NCI-H2171 treated with DMSO at 0.1 percent for 48 hours (cell line): ENCODE results near the gene CRYZL1.

Source experiments
- DNase-seq: peaks from one replicate; lab custom pipeline; 2025; lab: John Stamatoyannopoulos, UW

The CRYZL1 gene

DNA sequence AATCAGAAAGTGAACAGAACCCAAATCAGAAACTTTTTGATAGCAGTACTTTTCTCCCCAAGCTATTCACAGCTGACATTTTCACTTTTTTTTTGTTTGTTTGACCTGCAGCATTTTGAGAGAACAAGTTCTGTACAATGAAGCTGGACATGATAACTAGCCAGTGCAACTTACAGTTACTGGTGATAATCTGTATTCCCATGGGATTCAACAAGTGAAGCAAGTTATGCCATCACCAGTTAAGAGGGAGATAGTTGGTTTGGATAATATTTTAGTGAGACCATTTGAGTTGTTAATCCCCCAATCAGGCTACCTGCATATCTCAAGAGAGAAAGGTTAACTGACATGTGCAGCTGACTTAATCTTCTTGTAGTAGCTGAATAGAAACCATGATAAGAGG, 80.6 kb downstream of the CRYZL1 start:
- no peak for DNase-seq

DNA sequence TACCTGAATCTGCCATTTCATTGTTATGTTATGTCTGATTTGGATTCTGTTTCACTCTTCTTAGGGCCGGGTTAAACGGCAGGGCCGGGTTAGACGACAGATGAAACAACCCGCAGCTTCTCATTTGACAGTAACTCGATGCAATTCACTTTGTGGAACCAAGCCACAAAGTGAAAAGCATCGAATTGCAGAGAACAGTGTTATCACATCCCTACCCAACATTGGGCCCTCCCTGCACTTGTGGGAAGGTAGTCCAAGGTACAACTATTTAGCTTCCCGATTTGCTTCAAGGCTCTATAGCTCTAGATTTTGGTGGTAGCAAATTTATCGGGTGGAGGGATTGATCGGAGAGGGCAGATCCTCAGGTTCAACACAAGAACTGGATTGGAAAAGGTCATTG, 81.7 kb downstream of the CRYZL1 start:
- no peak for DNase-seq

DNA sequence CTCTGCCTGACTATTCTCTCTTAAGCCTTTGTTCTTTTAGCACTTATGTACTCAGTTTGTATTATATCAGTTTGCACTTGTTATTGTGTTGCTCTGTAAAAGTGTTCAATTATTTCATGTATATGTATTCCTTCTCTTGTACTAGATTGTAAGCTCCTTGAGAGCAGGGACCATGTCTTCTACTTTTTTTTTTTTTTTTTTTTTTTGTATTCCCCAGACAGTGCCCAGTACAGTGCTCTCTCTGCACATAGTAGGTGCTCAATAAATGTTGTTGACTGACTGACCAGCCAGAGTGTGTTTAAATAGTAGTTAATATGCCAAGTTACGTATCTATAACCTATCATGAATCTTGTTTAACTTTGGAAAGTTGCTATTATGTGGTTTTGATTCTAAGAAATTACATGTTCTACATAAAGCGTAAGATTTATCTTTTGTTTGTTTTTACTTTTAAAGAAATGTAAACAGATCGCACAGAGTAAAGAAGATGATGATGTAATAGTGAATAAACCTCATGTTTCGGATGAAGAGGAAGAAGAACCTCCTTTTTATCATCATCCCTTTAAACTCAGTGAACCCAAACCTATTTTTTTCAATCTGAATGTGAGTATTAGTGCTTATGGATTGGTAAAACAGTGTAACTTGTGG, 82.6 kb downstream of the CRYZL1 start:
- no peak for DNase-seq

DNA sequence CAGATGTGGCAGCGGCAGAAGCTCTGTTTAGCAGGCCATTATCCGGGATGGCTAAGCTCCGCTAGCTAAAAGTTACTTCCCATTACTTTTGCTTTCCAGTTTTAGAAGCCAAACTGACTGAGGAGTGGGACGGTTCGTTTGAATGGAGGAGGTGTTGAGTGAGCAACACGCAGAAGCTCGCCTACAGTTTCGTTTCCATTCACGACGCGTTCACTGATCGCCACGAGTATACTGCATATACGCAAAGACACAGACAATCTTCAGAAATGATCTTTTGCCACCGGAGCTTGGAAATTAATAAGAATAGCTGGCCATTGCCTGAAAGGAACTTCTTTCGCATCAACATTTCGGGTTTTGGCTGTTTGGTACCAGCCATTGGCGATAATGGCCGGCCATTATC, 84.1 kb downstream of the CRYZL1 start:
- DNase-seq, result no peak

DNA sequence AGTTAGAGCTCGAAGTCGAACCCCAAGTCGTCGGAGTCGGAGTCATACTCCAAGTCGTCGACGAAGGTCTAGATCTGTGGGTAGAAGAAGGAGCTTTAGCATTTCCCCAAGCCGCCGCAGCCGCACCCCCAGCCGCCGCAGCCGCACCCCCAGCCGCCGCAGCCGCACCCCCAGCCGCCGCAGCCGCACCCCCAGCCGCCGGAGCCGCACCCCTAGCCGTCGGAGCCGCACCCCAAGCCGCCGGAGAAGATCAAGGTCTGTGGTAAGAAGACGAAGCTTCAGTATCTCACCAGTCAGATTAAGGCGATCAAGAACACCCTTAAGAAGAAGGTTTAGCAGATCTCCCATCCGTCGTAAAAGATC, 86.6 kb downstream of the CRYZL1 start:
- no peak for DNase-seq

DNA sequence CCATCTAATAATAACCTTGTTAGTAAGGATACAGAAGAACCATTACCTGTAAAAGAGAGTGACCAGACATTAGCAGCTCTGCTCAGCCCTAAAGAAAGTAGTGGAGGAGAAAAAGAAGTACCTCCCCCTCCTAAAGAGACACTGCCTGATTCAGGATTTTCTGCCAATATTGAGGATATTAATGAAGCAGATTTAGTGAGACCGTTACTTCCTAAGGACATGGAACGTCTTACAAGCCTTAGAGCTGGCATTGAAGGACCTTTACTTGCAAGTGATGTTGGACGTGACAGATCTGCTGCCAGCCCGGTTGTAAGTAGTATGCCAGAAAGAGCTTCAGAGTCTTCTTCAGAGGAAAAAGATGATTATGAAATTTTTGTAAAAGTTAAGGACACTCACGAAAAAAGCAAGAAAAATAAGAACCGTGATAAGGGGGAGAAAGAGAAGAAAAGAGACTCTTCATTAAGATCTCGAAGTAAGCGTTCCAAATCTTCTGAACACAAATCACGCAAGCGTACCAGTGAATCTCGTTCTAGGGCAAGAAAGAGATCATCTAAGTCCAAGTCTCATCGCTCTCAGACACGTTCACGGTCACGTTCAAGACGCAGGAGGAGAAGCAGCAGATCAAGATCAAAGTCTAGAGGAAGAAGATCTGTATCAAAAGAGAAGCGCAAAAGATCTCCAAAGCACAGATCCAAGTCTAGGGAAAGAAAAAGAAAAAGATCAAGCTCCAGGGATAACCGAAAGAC, 87.1 kb downstream of the CRYZL1 start:
- no peak for DNase-seq

DNA sequence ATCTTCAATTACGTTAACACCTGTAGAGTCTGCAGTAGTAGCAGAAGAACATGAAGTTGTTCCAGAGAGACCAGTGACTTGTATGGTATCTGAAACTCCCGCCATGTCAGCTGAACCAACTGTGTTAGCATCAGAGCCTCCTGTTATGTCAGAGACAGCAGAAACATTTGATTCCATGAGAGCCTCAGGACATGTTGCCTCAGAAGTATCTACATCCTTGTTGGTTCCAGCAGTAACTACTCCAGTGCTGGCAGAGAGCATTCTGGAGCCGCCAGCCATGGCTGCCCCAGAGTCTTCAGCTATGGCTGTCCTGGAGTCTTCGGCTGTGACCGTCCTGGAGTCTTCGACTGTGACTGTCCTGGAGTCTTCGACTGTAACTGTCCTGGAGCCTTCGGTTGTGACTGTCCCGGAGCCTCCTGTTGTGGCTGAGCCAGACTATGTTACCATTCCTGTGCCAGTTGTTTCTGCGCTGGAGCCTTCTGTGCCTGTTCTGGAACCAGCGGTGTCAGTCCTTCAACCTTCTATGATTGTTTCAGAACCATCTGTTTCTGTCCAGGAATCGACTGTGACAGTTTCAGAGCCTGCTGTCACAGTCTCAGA, 88.4 kb downstream of the CRYZL1 start:
- no peak for DNase-seq

DNA sequence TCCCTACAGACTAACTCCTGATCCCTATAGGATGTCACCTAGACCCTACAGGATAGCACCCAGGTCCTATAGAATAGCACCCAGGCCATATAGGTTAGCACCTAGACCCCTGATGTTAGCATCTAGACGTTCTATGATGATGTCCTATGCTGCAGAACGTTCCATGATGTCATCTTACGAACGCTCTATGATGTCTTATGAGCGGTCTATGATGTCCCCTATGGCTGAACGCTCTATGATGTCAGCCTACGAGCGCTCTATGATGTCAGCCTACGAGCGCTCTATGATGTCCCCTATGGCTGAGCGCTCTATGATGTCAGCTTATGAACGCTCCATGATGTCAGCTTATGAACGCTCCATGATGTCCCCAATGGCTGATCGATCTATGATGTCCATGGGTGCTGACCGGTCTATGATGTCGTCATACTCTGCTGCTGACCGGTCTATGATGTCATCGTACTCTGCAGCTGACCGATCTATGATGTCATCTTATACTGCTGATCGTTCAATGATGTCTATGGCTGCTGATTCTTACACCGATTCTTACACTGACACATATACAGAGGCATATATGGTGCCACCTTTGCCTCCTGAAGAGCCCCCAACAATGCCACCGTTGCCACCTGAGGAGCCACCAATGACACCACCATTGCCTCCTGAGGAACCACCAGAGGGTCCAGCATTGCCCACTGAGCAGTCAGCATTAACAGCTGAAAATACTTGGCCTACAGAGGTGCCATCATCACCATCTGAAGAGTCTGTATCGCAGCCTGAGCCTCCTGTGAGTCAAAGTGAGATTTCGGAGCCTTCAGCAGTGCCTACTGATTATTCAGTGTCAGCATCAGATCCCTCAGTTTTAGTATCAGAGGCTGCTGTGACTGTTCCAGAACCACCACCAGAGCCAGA, 89.2 kb downstream of the CRYZL1 start:
- no peak for DNase-seq

DNA sequence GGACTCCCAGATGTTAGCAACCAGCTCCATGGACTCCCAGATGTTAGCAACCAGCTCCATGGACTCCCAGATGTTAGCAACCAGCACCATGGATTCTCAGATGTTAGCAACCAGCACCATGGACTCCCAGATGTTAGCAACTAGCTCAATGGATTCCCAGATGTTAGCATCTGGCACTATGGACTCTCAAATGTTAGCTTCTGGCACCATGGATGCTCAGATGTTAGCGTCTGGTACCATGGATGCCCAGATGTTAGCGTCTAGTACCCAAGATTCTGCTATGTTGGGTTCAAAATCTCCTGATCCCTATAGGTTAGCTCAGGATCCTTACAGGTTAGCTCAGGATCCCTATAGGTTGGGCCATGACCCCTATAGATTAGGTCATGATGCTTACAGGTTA, 89.9 kb downstream of the CRYZL1 start:
- DNase-seq, result no peak

DNA sequence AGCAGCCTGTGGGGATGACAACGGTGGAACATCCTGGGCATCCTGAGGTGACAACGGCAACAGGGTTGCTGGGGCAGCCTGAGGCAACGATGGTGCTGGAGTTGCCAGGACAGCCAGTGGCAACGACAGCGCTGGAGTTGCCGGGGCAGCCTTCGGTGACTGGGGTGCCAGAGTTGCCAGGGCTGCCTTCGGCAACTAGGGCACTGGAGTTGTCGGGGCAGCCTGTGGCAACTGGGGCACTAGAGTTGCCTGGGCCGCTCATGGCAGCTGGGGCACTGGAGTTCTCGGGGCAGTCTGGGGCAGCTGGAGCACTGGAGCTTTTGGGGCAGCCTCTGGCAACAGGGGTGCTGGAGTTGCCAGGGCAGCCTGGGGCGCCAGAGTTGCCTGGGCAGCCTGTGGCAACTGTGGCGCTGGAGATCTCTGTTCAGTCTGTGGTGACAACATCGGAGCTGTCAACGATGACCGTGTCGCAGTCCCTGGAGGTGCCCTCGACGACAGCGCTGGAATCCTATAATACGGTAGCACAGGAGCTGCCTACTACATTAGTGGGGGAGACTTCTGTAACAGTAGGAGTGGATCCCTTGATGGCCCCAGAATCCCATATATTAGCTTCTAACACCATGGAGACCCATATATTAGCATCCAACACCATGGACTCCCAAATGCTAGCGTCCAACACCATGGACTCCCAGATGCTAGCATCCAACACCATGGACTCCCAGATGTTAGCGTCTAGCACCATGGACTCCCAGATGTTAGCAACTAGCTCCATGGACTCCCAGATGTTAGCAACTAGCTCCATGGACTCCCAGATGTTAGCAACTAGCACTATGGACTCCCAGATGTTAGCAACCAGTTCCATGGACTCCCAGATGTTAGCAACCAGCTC, 90.5 kb downstream of the CRYZL1 start:
- no peak for DNase-seq

DNA sequence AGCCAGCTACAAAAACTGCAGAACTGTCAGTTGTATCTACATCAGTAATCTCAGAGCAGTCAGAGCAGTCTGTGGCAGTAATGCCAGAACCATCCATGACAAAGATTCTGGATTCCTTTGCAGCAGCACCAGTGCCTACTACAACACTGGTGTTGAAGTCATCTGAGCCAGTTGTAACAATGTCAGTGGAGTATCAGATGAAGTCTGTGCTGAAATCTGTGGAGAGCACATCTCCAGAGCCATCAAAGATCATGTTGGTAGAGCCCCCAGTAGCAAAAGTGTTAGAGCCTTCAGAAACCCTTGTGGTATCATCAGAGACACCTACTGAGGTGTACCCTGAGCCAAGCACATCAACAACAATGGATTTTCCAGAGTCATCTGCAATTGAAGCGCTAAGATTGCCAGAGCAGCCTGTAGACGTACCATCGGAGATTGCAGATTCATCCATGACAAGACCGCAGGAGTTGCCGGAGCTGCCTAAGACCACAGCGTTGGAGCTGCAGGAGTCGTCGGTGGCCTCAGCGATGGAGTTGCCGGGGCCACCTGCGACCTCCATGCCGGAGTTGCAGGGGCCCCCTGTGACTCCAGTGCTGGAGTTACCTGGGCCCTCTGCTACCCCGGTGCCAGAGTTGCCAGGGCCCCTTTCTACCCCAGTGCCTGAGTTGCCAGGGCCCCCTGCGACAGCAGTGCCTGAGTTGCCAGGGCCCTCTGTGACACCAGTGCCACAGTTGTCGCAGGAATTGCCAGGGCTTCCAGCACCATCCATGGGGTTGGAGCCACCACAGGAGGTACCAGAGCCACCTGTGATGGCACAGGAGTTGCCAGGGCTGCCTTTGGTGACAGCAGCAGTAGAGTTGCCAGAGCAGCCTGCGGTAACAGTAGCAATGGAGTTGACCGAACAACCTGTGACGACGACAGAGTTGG, 91.4 kb downstream of the CRYZL1 start:
- no peak for DNase-seq

DNA sequence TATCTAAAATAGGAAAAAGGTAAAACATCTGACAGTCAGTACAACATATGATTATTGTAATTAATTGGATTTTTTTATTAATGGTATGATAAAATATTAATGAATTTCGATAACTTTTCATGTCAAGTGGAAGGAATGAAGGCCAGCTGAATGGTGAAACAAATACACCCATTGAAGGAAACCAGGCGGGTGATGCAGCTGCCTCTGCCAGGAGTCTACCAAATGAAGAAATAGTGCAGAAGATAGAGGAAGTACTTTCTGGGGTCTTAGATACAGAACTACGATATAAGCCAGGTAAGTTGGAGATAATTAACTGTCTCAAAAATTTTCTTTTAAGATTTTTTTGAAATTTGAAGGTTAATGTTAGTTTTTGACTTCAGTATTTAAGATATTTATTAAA, 95.5 kb downstream of the CRYZL1 start:
- DNase-seq, result no peak

DNA sequence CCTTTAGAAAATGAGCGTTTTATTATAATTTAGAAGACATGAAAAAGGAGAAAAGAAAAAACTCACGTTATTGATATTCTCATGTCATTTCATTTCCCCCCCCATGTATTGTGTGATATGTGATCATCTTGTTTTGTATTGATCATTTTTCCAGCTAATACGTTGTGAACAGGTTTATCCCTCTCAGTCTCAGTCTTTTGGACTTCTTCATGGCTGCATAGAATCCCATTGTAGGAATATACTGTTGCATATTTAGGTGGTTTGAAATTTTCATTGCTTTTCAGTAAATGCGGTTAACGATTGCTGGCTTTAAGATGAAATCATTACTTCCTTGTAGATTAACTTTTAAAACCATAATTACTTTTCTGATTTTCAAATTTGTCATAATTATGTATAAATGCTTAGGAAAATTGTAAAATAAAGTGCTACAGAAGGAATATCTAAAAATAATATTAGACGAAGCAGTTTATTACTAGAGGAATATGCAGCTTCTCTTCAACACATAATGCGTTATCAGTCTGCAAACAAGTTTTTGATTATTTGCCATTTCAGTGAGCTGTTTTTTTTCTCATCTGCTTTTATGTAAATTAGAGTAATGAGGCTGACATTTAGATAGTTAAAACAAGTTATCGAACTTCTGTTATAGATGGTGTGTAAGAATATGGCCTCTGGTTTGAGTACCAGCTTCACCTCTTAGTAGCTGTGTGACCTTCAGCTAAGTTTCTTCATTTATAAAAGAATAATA, 96.9 kb downstream of the CRYZL1 start:
- DNase-seq, result no peak

DNA sequence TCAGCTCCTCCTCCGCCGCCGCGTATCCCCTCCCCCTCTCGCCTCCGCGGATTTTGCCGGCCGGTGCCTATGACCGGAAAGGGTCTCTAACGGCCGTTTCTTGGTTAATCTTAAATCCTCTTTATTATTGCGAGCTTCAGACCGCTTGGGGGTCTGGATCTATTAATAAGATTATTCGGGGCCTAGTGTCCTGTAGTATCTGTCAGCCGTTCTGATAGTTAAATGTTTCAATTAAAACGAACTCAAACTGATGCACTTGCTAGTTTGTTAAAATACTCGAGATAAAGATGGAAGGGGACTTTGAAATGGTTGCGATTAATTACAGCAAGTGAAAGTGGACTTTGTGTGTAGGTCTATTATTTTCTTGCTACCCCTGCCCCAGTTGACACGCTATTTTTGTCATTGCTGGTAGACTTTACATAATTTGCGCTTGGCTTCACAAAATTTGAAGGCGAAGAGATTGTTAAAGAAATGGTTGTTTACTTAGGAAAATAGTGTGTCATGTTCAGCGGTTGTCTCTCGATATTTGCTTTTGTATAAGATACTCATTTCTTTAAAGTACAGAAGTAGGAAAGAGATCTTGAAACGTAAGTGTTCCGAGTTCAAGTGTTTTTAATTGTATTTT, 97.9 kb downstream of the CRYZL1 start:
- no peak for DNase-seq

DNA sequence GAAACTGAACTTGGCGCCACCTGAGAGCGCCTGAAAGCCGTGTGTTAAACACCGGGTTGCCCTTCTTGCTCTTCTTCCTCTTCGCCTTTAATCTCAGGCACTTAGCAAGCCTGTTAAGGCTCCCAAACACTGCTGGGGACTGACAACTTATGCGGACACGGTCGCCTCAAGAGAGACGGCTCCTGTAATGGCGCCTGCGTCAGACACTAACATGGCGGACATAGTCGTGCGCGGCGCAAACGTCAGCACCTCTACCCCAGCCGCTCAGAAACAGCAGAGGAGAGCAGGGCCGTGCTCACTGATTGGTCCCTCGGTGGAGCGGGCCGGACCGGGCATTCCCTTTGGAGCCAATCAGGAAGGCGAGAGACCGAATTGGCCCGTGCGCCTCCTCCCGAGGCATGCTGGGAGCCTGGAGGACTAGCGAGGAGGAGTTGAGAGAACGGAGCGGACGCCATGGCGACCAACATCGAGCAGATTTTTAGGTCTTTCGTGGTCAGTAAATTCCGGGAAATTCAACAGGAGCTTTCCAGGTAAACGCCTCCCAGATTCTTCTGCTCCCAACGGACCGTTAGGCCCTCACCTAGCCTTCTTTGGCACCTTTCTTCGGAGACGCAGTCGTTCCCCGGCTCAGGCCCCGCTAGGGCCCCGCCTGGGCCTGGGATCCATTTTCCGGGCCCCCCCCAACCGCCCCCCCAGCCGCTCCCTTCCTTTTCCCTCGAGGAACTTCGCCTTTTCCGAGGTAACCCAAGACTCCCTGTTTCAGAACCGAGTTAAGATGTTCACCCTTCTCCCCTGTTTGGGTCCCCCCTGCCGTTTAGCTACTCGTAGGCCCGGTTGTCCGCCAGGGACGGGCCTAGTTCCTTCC, 98.7 kb downstream of the CRYZL1 start, which contains the start of gene SON:
Gene SON, plus strand, starts transcription at position 399 of the 865 bp plus-strand sequence. Its CDS starts 55 bp downstream, at position 454.
- DNase-seq, result peak; percentile 98

DNA sequence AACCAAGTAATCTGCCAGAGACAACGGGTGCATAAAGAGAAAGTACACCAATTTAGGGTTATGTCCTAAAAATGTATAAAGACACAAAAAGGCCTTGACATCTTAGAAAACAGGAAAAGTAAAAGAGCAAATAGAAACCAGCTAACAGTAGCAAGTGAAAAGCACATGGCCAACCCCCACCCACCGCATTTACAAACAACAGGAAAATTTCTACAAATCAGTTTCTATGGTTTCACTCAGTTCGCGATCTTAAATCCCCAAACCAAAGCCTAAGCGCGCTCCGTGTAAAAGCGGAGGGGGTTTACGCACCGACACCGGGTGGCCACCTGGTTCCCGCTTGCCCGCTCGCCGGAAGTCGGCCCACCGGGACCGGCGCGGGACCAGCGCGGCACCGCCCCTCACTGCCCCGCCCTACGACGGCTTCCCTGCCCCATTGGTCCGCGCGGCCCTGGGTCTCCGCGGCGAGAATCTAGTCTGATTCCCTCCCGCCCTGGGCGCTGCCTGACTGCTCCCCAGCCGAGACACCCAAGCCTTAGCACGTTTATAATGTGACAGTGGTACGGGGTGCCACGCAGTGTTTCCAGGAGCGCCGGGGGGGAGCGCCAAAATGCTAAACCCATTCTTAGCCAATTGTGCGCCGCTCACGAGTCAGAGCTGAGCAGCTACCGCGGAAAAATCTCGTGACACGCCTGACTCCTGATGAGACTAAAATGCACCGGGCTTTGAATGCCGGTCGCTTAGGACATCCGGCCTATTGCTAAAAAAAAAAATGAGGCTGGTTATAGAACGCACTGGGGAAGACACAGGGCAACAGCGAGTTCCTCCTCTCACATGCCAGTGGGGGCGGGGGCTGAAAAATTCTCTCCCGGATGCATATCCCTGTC, 99.5 kb downstream of the CRYZL1 start, which contains the start of gene GART:
Gene GART, minus strand, starts transcription at position 362 of the 884 bp plus-strand sequence. CDS start 2,802 bp downstream, outside the sequence.
- DNase-seq, result peak; percentile 82
